Dermis microvascular lymphatic vessel endothelial cell (primary cell): ENCODE measurements around the gene VSTM4. TPM values are rescaled to one million over a fixed set of nuclear protein-coding genes. Genes with fewer than 3 reads are reported as not detected.

ENCODE experiments used
- DNase-seq, 2 donors: peaks; one replicate each; pipeline versions ENCODE4 v3.0.0 to v3.0.0-alpha.2; 2010; ENCODE audit warnings: low read depth in 2 of 2
- total RNA-seq: library from RNA; depleted of rRNA; stranded (reverse); fragments of >200 nt; gene quantifications from 2 replicates; pipeline ENCODE4 v1.2.1, GENCODE V29; 2014

VSTM4 gene
- total RNA-seq, 1 donor from 2014 or later: 0.39 TPM

DNA sequence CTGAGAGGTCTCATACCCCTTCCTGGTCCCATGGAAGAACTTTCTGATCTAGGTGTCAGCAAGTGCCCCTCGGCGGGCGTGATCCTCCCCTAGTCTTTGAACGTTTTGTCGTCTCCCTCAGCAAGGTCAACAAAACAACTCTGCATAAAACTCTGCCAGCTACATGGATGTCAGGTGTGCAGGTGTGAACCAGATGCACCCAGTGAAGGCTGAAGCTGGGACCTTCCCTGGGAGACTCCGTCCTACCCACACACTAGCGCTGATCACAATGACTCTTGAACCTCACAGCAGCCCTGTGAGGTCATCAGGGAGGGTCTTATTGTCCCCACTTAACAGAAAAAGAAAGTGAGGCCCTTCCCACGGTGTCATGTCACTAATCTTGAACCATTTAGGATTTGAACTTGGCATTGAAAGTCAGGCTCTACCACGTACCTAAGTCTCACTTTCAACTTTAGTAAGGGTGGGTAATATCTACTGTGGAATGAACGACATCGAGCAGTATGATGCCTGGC lies 68.1 kb downstream of the VSTM4 start:
- DNase-seq: no peak

- DNase-seq: no peak
These were observed 70.8 kb downstream of the VSTM4 start for GRCh38 chr10:49044293-49045193.

DNA sequence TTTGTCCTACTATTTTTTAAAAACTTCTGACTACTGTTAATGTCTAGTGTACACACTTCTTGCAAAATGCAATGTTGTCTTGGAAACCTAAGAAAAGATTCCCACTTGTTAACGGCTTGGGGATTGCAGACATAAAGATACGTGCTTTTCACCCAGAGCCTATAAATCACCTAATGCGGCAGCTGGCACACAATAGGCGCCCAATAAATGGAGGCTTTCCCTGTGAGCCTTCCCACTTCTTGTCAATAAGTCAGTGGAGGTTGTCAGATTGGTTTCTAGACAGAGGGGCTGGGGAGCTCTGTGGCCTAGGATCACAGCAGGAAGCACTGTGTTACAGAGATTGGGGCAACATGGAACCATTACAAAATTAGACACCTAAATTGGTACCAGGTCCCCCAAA lies 74.7 kb downstream of the VSTM4 start:
- DNase-seq: no peak

DNA sequence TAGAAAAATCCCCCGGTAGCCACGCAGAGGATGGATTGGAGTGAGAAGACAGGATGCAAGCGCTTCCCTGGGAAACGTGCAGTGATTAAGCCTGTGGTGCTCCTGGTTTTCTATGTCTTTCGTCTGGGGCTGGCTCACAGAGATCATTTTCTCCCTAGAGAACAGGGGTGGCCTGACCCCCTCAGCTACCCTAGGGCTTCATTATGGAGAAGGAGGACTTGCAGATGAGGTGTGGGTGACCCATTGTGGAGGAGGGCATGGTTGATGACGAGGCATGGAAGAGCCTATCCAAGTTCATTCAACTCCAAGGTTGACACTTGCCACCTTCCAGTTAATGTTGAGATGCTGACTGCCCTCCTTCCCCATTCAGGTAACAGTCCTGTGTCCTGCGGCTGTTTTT lies 75.9 kb downstream of the VSTM4 start:
- DNase-seq: no peak

DNA sequence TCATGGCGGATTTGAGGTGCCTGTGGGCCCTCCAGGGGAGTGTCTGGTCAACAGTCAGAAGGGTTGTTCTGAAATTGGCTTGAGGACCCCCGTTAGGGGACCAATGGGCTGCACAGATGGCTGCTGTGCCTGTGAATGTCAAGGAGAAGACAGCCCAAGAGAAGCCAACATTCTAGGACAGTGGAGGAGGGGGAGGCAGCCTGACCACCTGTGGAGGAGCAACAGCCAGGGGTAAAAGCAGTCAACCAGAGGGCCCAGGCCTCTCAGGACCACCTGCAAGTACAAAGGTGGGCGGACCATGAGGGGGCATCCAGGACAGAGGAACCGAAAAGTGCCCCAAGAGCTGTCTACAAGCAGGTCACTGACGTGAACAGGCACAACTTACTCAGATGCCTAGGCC lies 76.6 kb downstream of the VSTM4 start:
- no peak for DNase-seq

- DNase-seq: no peak
These were observed 78.1 kb downstream of the VSTM4 start for GRCh38 chr10:49037187-49037586.

- no peak for DNase-seq
These were observed 78.7 kb downstream of the VSTM4 start for GRCh38 chr10:49036638-49037037.

GRCh38 chr10:49035920-49036319 lies 79.4 kb downstream of the VSTM4 start:
- no peak for DNase-seq

DNA sequence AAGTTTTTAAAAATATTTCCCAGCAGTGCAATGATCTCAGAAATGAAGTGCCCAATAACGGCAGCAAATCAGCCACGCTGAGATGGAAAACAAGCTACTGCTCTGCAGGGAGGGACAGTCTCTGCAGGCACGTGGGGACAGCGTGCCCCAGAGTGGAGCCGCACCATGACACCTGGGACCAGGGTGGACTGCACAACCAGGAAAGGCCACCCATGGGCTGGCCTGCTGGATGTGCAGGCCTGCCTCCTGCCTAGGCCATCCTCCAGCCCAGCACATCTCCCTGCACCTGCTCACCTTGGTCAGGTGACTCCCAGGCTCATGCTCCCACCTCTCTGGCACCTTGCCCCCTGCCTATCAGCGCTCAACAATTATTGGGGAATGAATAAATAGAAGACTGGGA lies 80.4 kb downstream of the VSTM4 start:
- DNase-seq: no peak

DNA sequence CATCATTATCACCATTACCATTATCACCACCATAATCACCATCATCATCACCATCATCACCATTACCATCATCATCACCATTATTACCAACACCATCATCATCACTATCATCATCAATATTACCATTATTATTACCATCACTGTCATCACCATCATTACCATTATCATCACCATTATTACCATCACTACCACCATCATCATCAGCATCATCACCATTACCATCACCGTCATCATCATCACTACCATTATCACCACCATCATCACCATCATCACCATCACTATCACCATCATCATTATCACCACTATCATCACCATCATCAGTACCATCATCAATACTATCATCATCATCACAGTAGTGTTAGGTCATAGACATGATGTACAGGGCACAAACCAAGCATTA lies 81.4 kb downstream of the VSTM4 start:
- no peak for DNase-seq

- DNase-seq: no peak
These were observed 85.7 kb downstream of the VSTM4 start for GRCh38 chr10:49029666-49030065.

DNA sequence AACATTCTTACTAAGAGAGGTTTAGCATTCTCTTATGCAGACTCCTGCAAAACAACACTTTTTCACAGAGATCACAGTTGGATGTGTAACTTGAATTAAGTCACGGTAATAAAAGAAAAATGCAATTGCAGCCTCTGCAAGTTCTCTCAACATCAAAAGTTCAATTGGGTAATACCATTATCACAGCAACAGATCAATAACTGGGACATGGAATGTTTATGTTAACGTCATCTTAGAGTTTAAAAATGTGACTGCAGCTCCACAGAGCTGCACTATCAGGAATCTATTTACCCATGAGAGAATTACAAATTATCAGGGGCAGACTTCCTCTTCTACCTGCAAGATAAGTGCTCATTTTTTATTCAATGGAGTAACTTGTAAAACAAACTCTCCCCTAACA lies 86.7 kb downstream of the VSTM4 start:
- no peak for DNase-seq

DNA sequence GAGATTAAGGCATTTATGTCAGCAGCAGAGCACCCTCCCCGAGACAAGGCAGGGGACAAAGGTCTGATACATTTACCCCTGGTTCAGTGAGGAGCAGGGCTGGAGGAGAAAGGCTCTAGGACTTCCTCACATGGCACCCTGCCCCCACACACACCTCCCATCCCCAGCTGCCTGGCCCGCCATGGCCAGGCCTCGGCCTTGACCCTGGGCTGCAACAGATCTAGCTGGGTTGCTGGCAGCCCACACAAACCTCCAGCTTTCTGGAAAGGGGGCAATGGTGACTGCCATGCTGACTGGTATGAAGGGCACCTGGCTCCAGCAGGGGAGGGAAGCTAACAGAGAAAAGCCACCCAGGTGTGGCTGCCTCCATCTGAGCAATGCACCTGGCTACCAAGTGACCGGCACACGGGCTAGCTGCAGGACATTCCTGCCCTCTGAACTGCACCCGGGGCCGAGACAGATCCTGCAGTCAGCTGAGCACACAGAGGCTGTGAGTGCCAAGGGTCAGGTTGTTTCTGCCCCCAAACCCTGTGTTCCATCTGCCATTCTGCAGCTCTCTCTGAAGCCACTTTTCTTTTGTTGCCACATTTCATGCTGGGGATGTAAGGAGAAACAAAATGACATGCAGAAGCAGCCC lies 89.9 kb downstream of the VSTM4 start:
- no peak for DNase-seq

- DNase-seq: no peak
These were observed 90.8 kb downstream of the VSTM4 start for GRCh38 chr10:49024484-49024883.

DNA sequence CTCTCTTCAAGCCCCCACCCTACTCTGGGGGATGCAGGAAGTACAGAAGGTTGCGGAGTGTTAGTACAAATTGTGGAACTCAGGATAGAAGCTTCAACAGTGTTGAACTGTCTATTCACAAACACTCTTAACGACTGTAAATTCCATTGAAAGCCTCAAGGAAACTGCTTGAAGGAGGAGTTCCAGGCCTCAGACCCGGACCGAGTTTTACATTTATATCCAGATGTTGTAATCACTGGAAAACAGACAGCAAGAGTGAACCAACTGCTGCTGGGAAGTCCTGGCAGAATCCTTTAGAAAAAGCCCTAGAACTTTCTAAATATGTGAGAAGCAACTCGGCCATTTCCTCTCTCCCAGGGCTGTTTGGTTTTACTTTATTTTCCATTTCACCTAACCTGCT lies 91.6 kb downstream of the VSTM4 start:
- no peak for DNase-seq

GRCh38 chr10:49023071-49023470 lies 92.3 kb downstream of the VSTM4 start:
- DNase-seq: no peak

DNA sequence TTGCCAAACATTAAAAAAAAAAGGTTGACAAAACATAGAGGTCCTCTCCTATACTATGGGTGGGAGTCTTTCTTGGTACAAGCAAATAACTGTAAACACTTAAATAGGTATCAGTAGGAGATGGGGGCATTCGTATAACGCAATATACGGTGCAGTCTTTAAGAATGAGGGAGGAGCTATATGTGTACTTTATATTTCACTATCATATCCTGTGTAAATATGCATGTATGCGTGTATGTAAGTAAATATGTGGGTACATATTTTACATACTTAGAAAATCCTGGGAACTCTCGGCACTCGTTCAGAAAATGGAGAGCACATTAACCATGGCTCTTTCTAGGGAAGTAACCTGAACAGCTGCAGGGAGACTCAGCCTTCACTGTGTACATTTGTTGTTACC lies 93.6 kb downstream of the VSTM4 start:
- DNase-seq: no peak

- DNase-seq: no peak
These were observed 99.6 kb downstream of the VSTM4 start for GRCh38 chr10:49015700-49016099.

DNA sequence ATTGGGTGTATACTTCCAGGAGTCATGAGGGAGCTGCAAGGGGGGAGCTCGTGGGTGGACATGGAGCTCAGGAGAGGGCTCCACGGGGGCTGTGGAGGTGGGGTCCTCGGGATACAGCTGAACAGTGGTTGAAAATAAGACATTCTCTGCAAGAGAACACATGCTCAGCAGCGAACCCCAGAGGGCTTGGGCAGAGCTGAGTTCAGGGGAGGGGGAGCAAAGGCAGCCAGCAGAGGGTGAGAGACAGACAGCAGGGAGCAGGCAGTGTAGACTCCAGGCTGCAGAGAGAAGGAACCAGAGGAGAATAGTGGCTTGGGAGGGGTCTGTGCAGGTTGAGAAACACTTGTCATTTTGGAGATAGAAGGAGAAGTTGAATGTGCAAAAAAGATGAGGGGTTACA lies 102.7 kb downstream of the VSTM4 start:
- DNase-seq: no peak

- no peak for DNase-seq
These were observed 103.6 kb downstream of the VSTM4 start for GRCh38 chr10:49011756-49012155.

- DNase-seq: no peak
These were observed 104.5 kb downstream of the VSTM4 start for GRCh38 chr10:49010865-49011264.

DNA sequence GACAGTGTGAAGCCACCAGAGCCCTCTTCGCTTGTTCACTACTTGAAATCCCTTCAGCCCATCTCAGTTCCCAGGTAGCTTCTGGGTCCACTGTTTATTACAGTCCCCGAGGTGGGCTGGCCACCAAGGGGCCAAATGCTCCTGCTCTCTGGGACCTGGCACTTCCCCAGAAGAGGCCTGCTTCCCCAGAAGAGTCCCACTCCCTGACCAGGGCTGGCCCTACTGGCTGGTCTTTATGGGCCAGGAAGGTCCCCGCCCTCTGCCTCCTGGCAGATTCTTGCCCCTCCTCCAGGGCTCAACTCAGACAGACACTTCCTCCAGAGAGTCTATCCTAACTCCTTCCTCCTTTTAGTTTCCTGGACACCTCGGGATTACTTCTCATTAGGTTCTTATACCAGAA lies 105.0 kb downstream of the VSTM4 start:
- no peak for DNase-seq
